ENCODE measurements around the gene RUNX2. TPM values are rescaled to one million over a fixed set of nuclear protein-coding genes. Genes with fewer than 3 reads are reported as not detected.

RUNX2 gene
- total RNA-seq, 1 donor from 2014 or later: 0.09 TPM

DNA sequence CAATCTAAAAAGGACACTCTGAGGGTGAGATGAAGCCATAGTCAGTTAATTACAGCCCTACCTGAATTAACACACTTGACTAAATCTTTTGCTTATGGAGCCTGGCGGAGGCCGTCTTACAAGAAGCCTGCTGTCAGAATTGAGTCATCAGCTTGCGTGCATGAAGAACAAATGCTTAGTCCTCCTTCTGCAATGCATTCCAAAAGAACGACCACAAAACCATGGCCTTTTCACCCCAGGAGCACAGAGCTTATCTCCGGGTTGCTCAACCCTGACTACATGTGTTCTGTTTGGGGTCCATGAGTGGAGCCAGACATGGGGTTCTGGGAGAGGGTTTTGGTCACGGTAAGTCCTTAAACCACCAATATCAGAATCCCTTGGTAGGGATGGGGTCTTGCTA lies 369.5 kb downstream of the RUNX2 start:
- Histone ChIP-seq H3K4me3 (no peak overlapping the region), H3K4me1 (no peaks in the 10 kb centered on the region), H3K9me3 (ENCODE audit: low read depth) (no peaks in the 10 kb centered on the region), H3K79me2 (ENCODE audit: low read depth) (no peaks in the 10 kb centered on the region), H3F3A (ENCODE audit: low read depth) (no peaks in the 10 kb centered on the region), H3K27ac (no peak overlapping the region), H3K4me2 (no peak overlapping the region), H3K27me3 (no peaks in the 10 kb centered on the region), H3K36me3 (no peaks in the 10 kb centered on the region), H4K20me1 (ENCODE audit: low read depth) (no peaks in the 10 kb centered on the region), H2AFZ (replicated peaks) (no peak overlapping the region), H3K9ac (no peak overlapping the region)
- Mint-ChIP-seq H3K4me1 (peaks cover 16% of the 10 kb centered on the region), H3K36me3 (no peaks in the 10 kb centered on the region), H3K9me3 (peaks cover 7% of the 10 kb centered on the region), H3K27ac (no peak overlapping the region), H3K27me3 (ENCODE audit: insufficient read depth, low read depth) (peaks cover 8% of the 10 kb centered on the region), H3K4me3 (no peak overlapping the region)
- peak; percentile 46 for DNase-seq (ENCODE audit: low spot score)
- TF ChIP-seq, protein P1, sequence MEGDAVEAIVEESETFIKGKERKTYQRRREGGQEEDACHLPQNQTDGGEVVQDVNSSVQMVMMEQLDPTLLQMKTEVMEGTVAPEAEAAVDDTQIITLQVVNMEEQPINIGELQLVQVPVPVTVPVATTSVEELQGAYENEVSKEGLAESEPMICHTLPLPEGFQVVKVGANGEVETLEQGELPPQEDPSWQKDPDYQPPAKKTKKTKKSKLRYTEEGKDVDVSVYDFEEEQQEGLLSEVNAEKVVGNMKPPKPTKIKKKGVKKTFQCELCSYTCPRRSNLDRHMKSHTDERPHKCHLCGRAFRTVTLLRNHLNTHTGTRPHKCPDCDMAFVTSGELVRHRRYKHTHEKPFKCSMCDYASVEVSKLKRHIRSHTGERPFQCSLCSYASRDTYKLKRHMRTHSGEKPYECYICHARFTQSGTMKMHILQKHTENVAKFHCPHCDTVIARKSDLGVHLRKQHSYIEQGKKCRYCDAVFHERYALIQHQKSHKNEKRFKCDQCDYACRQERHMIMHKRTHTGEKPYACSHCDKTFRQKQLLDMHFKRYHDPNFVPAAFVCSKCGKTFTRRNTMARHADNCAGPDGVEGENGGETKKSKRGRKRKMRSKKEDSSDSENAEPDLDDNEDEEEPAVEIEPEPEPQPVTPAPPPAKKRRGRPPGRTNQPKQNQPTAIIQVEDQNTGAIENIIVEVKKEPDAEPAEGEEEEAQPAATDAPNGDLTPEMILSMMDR (IDR thresholded peaks at IDR 0.05): no peak
- TF ChIP-seq EZH2phosphoT487 (IDR thresholded peaks at IDR 0.05) (no peak), EZH2 (IDR thresholded peaks at IDR 0.05) (no peak)

DNA sequence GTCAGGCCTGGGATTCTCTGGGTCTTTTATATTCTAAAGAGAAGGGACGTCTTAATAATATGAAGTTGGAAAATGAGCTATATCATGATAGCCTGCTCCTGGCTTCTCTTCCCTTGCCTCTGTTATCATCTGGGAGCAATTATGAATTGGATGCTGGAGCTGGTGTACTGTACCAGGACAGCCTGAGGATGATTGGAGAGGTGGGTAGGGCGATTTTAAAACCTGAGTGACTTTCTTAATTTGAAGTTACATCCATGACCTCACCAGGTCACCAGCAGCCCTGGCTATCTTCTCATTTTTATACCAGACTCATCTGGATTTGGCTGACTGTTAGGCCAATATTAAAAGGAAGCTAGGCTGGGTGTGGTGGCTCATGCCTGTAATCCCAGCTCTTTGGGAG lies 369.9 kb downstream of the RUNX2 start:
- H3K9me3 ChIP-seq (ENCODE audit: low read depth): no peaks in the 10 kb centered on the region
- no peak overlapping the region for H3K4me3 Mint-ChIP-seq
- no peak overlapping the region for H3K4me3 ChIP-seq
- H3K27ac Mint-ChIP-seq: no peak overlapping the region
- no peak overlapping the region for H2AFZ ChIP-seq (replicated peaks)
- H3K27ac ChIP-seq: no peak overlapping the region
- peaks cover 8% of the 10 kb centered on the region for H3K27me3 Mint-ChIP-seq (ENCODE audit: insufficient read depth, low read depth)
- H3K4me1 ChIP-seq: no peaks in the 10 kb centered on the region
- no peaks in the 10 kb centered on the region for H3K36me3 Mint-ChIP-seq
- peaks cover 16% of the 10 kb centered on the region for H3K4me1 Mint-ChIP-seq
- no peaks in the 10 kb centered on the region for H3K36me3 ChIP-seq
- no peaks in the 10 kb centered on the region for H4K20me1 ChIP-seq (ENCODE audit: low read depth)
- no peaks in the 10 kb centered on the region for H3K79me2 ChIP-seq (ENCODE audit: low read depth)
- DNase-seq (ENCODE audit: low spot score): no peak
- H3K9ac ChIP-seq: no peak overlapping the region
- H3F3A ChIP-seq (ENCODE audit: low read depth): no peaks in the 10 kb centered on the region
- TF ChIP-seq EZH2 (IDR thresholded peaks at IDR 0.05) (no peak), EZH2phosphoT487 (IDR thresholded peaks at IDR 0.05) (no peak)
- H3K4me2 ChIP-seq: no peak overlapping the region
- H3K27me3 ChIP-seq: no peaks in the 10 kb centered on the region
- peaks cover 6% of the 10 kb centered on the region for H3K9me3 Mint-ChIP-seq

DNA sequence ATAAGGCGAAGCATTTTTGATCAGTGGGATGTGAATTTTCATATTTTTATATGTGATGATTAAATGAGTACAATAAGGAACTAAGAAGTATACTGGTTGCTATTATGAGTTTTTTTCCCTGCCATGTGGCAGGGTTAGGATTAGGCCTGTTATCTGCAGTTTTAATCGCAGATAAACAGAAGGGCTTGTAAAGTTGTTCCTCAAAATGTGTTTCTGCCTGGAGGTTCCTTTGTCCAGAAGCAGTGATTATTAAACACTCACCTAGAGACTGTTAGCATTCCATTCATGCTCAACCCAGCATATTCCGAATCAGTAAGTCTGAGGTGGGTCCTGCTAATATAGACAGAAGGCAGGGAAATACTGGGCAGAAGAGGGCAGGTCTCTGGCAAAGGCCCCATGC lies 371.5 kb downstream of the RUNX2 start:
- H3K4me1 Mint-ChIP-seq: peaks cover 16% of the 10 kb centered on the region
- no peaks in the 10 kb centered on the region for H3K9me3 ChIP-seq (ENCODE audit: low read depth)
- TF ChIP-seq EZH2 (IDR thresholded peaks at IDR 0.05): no peak
- TF ChIP-seq, protein P1 (IDR thresholded peaks at IDR 0.05): no peak
- no peak for TF ChIP-seq EZH2phosphoT487 (IDR thresholded peaks at IDR 0.05)
- H3K4me3 ChIP-seq: no peak overlapping the region
- no peaks in the 10 kb centered on the region for H3F3A ChIP-seq (ENCODE audit: low read depth)
- no peaks in the 10 kb centered on the region for H3K27me3 ChIP-seq
- no peak overlapping the region for H3K27ac ChIP-seq
- H3K27ac Mint-ChIP-seq: no peak overlapping the region
- no peaks in the 10 kb centered on the region for H3K36me3 Mint-ChIP-seq
- no peaks in the 10 kb centered on the region for H3K4me1 ChIP-seq
- peaks cover 3% of the 10 kb centered on the region for H3K9me3 Mint-ChIP-seq
- H3K36me3 ChIP-seq: no peaks in the 10 kb centered on the region
- no peak overlapping the region for H3K4me2 ChIP-seq
- peaks cover 6% of the 10 kb centered on the region for H3K27me3 Mint-ChIP-seq (ENCODE audit: insufficient read depth, low read depth)
- H3K4me3 Mint-ChIP-seq: no peak overlapping the region
- no peaks in the 10 kb centered on the region for H4K20me1 ChIP-seq (ENCODE audit: low read depth)
- DNase-seq (ENCODE audit: low spot score): no peak
- no peak overlapping the region for H3K9ac ChIP-seq
- no peak overlapping the region for H2AFZ ChIP-seq (replicated peaks)
- no peaks in the 10 kb centered on the region for H3K79me2 ChIP-seq (ENCODE audit: low read depth)

DNA sequence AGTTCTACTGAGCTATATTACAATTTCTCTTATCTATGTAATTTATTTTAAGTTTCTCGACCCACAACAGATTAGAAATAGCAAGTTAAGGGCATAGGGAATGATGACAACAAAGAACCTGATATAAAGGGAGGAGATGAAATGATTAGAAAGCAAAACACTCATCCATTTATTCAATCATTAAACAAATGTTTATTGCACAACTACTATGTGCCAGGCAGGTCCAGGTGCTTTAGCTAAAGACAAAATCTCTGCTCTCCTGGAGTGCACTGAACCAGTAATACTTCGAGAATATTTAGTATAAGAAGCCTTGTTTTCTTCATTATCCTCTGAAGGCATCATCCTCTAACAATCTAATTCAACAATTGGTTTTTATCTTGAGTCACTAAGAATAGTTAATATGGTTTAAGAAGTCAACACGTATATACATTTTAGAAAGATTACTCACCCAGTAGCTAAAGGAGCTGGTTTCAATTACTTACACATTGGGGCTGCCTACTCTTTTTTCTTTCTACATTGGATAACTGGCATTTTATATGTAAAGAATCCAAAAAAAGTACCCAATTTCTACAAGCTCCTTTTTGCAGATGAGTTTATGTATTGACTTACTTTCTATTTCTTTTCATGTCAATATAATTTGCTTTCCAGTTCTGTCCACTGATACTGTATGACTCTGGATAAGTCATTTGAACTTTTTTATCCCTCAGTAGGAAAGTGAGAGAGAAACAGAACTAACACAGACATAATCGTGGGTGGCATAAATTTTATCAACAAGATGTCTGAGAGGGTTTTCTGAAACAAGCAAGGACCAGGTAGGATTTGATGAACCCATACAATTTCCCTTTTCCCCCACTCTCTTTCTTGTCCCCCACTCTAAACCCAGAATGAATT lies 375.0 kb downstream of the RUNX2 start:
- no peaks in the 10 kb centered on the region for H3K36me3 ChIP-seq
- H3K27me3 ChIP-seq: no peaks in the 10 kb centered on the region
- no peak overlapping the region for H3K27ac ChIP-seq
- H3K4me2 ChIP-seq: no peak overlapping the region
- no peaks in the 10 kb centered on the region for H3F3A ChIP-seq (ENCODE audit: low read depth)
- H3K79me2 ChIP-seq (ENCODE audit: low read depth): no peaks in the 10 kb centered on the region
- H3K9me3 ChIP-seq (ENCODE audit: low read depth): no peaks in the 10 kb centered on the region
- Mint-ChIP-seq H3K4me1 (peaks cover 2% of the 10 kb centered on the region), H3K9me3 (peaks cover 2% of the 10 kb centered on the region), H3K27me3 (ENCODE audit: insufficient read depth, low read depth) (peaks cover 2% of the 10 kb centered on the region), H3K27ac (no peak overlapping the region), H3K4me3 (no peak overlapping the region), H3K36me3 (no peaks in the 10 kb centered on the region)
- no peak for TF ChIP-seq EZH2phosphoT487 (IDR thresholded peaks at IDR 0.05)
- no peak for TF ChIP-seq EZH2 (IDR thresholded peaks at IDR 0.05)
- TF ChIP-seq, protein P1 (IDR thresholded peaks at IDR 0.05): no peak
- no peaks in the 10 kb centered on the region for H4K20me1 ChIP-seq (ENCODE audit: low read depth)
- no peak overlapping the region for H3K9ac ChIP-seq
- H3K4me1 ChIP-seq: no peaks in the 10 kb centered on the region
- no peak overlapping the region for H3K4me3 ChIP-seq
- DNase-seq (ENCODE audit: low spot score): no peak
- no peak overlapping the region for H2AFZ ChIP-seq (replicated peaks)
